H1 (cell line): ENCODE measurements around the gene ZNF471. TPM values are rescaled to one million over a fixed set of nuclear protein-coding genes. Genes with fewer than 3 reads are reported as not detected.

ENCODE experiments used
- CTCF ChIA-PET: fragments of 300-600 bp; sonication (Branson Sonifier 250); formaldehyde crosslinking; loops from one replicate; lab custom pipeline; 2021; ENCODE audit not compliant: partially characterized antibody; lab: Charles Lee
- POLR2A ChIA-PET: fragments of 300-600 bp; sonication (Branson Sonifier 250); formaldehyde crosslinking; loops from one replicate; lab custom pipeline; 2021; ENCODE audit warnings: inconsistent platforms; ENCODE audit not compliant: partially characterized antibody; lab: Charles Lee
- DNase-seq, 2 experiments: peaks; one replicate each; pipeline versions ENCODE4 v3.0.0 to v3.0.0-alpha.2; 2010 to 2022; ENCODE audit warnings: low spot score in 2 of 2, low read depth in 1 of 2, mixed read lengths in 1 of 2
- FAIRE-seq: peaks from 2 replicates; lab custom pipeline; 2011; peaks lifted over from hg19 to GRCh38; lab: Jason Lieb, UNC
- H2AFZ ChIP-seq: 2 replicates; pipeline ENCODE4 v1.8.1; 2012; ENCODE audit warnings: low read length, inconsistent platforms
- H2AK5ac ChIP-seq: 2 replicates; pipeline ENCODE4 v1.6.1; 2013; ENCODE audit warnings: low read depth, low read length
- H2BK120ac ChIP-seq: replicated peaks from 2 replicates; pipeline ENCODE3; 2013; ENCODE audit warnings: low read depth, low read length, inconsistent platforms
- H2BK12ac ChIP-seq: 2 replicates; pipeline ENCODE4 v1.6.1; 2013; ENCODE audit warnings: low read depth, low read length
- H2BK15ac ChIP-seq: 2 replicates; pipeline ENCODE4 v1.6.1; 2013; ENCODE audit warnings: low read length
- H2BK20ac ChIP-seq: 2 replicates; pipeline ENCODE4 v1.6.1; 2013; ENCODE audit warnings: low read length
- H2BK5ac ChIP-seq: 2 replicates; pipeline ENCODE4 v1.6.1; 2013; ENCODE audit warnings: low read depth, low read length
- H3K14ac ChIP-seq: 2 replicates; pipeline ENCODE4 v1.6.1; 2013; ENCODE audit warnings: inconsistent platforms; ENCODE audit not compliant: insufficient read length
- H3K18ac ChIP-seq: 2 replicates; pipeline ENCODE4 v1.6.1; 2013; ENCODE audit warnings: low read length; ENCODE audit errors: extremely low read depth
- H3K23ac ChIP-seq: 2 replicates; pipeline ENCODE4 v1.6.1; 2013; ENCODE audit warnings: inconsistent platforms; ENCODE audit not compliant: insufficient read length
- H3K23me2 ChIP-seq: 2 replicates; pipeline ENCODE4 v1.6.1; 2013; ENCODE audit warnings: low read depth, low read length
- H3K27ac ChIP-seq: 2 replicates; pipeline ENCODE4 v1.6.1; 2011; ENCODE audit warnings: low read depth, low read length, inconsistent platforms
- H3K27me3 ChIP-seq, 4 experiments: replicated peaks in 1 of 4; 1 replicate in 1 of 4; 2 replicates in 3 of 4; pipeline versions ENCODE4 v1.6.1 to v1.8.1; 2011 to 2013; ENCODE audit warnings: low read length in 3 of 4, mild to moderate bottlenecking in 3 of 4, inconsistent platforms in 2 of 4, mixed read lengths in 2 of 4, moderate library complexity in 1 of 4; ENCODE audit not compliant: control insufficient read depth in 3 of 4, insufficient read depth in 3 of 4; ENCODE audit errors: extremely low read depth in 1 of 4
- H3K36me3 ChIP-seq, 4 experiments: 2 replicates each; pipeline versions ENCODE4 v1.6.1 to v1.8.1; 2011 to 2013; ENCODE audit warnings: mild to moderate bottlenecking in 4 of 4, low read length in 3 of 4, moderate library complexity in 2 of 4, control low read depth in 1 of 4, inconsistent platforms in 1 of 4; ENCODE audit not compliant: insufficient read depth in 4 of 4, control insufficient read depth in 2 of 4
- H3K4ac ChIP-seq: replicated peaks from 2 replicates; pipeline ENCODE3; 2013; ENCODE audit warnings: low read length, low read depth, mixed read lengths, inconsistent platforms; ENCODE audit not compliant: insufficient read length
- H3K4me1 ChIP-seq, 4 experiments: replicated peaks in 1 of 4; 1 replicate in 1 of 4; 2 replicates in 3 of 4; pipeline versions ENCODE4 v1.6.1 to v1.8.1; 2011 to 2013; ENCODE audit warnings: low read length in 3 of 4, inconsistent platforms in 2 of 4, mixed read lengths in 1 of 4; ENCODE audit not compliant: insufficient read depth in 4 of 4, control insufficient read depth in 3 of 4
- H3K4me2 ChIP-seq, 2 experiments: 2 replicates each; pipeline versions ENCODE4 v1.6.1 to v1.8.1; 2011 to 2013; ENCODE audit warnings: low read depth in 2 of 2, low read length in 2 of 2, control low read depth in 1 of 2, inconsistent platforms in 1 of 2, mild to moderate bottlenecking in 1 of 2; ENCODE audit not compliant: insufficient read depth in 1 of 2
- H3K4me3 ChIP-seq, 4 experiments: fragments of 200-600, 300-600 bp in 1 of 4; sonication (generic), shearing (Covaris generic), sonication (Bioruptor Twin) in 1 of 4; 2 replicates each; pipeline versions ENCODE4 v1.5.1 to v1.8.1; 2011 to 2016; ENCODE audit warnings: low read length in 4 of 4, low read depth in 3 of 4, control low read depth in 2 of 4, inconsistent platforms in 2 of 4, mild to moderate bottlenecking in 2 of 4, mixed read lengths in 1 of 4, moderate library complexity in 1 of 4; ENCODE audit not compliant: insufficient read depth in 2 of 4; ENCODE audit errors: extremely low read depth in 1 of 4
- H3K56ac ChIP-seq: replicated peaks from 2 replicates; pipeline ENCODE3; 2013; ENCODE audit warnings: low read depth, mild to moderate bottlenecking, mixed read lengths, low read length, inconsistent platforms; ENCODE audit not compliant: insufficient read length
- H3K79me1 ChIP-seq: 2 replicates; pipeline ENCODE4 v1.6.1; 2013; ENCODE audit warnings: low read depth, low read length, control low read depth
- H3K79me2 ChIP-seq, 2 experiments: 2 replicates each; pipeline versions ENCODE4 v1.6.1 to v1.8.1; 2012 to 2013; ENCODE audit warnings: low read length in 2 of 2, mild to moderate bottlenecking in 2 of 2, inconsistent platforms in 1 of 2; ENCODE audit not compliant: insufficient read depth in 2 of 2, control insufficient read depth in 1 of 2
- H3K9ac ChIP-seq, 4 experiments: replicated peaks in 1 of 4; 1 replicate in 1 of 4; 2 replicates in 3 of 4; pipeline versions ENCODE4 v1.6.1 to v1.8.1; 2011 to 2013; ENCODE audit warnings: low read depth in 3 of 4, low read length in 3 of 4, control low read depth in 2 of 4, mild to moderate bottlenecking in 2 of 4, moderate library complexity in 2 of 4, inconsistent platforms in 1 of 4; ENCODE audit errors: extremely low read depth in 1 of 4
- H3K9me3 ChIP-seq, 2 experiments: 2 replicates each; pipeline versions ENCODE4 v1.6.1 to v1.8.1; 2012 to 2013; ENCODE audit warnings: mild to moderate bottlenecking in 2 of 2, moderate library complexity in 2 of 2, control low read depth in 1 of 2, inconsistent platforms in 1 of 2, low read depth in 1 of 2, low read length in 1 of 2, mixed read lengths in 1 of 2; ENCODE audit not compliant: insufficient read depth in 2 of 2
- H4K20me1 ChIP-seq, 2 experiments: replicated peaks in 1 of 2; 2 replicates each; pipeline versions ENCODE3 to v1.8.1; 2011 to 2013; ENCODE audit warnings: inconsistent platforms in 2 of 2, low read length in 2 of 2, mild to moderate bottlenecking in 1 of 2; ENCODE audit not compliant: insufficient read depth in 2 of 2, control insufficient read depth in 1 of 2
- H4K5ac ChIP-seq: 2 replicates; pipeline ENCODE4 v1.6.1; 2013; ENCODE audit warnings: low read length, low read depth, mixed read lengths, inconsistent platforms; ENCODE audit not compliant: insufficient read length
- H4K8ac ChIP-seq: 2 replicates; pipeline ENCODE4 v1.8.0; 2013; ENCODE audit warnings: mild to moderate bottlenecking, moderate library complexity, low read length, inconsistent platforms; ENCODE audit not compliant: insufficient read depth; ENCODE audit errors: extremely low read depth
- H4K91ac ChIP-seq: replicated peaks from 2 replicates; pipeline ENCODE3; 2013; ENCODE audit warnings: low read length, mixed read lengths, inconsistent platforms; ENCODE audit not compliant: insufficient read length
- CBX5 ChIP-seq: fragments of 300-800, 300-1000 bp; sonication (generic); IDR thresholded peaks from 2 replicates; pipeline ENCODE4 v1.7.1; 2016; ENCODE audit warnings: antibody characterized with exemption, low read length, low read depth
- EZH2 ChIP-seq: fragments of 200-600 bp; sonication (generic); IDR thresholded peaks from 2 replicates; pipeline ENCODE4 v1.7.1; 2012; ENCODE audit warnings: low read depth, mild to moderate bottlenecking, moderate library complexity, low read length, inconsistent platforms; ENCODE audit not compliant: severe bottlenecking
- MAFK ChIP-seq: IDR thresholded peaks from 2 replicates; pipeline ENCODE4 v1.6.1; 2012; ENCODE audit warnings: low read depth, mild to moderate bottlenecking, improper control_type of control experiment, low read length
- POLR2A ChIP-seq, 2 experiments: IDR thresholded peaks; 1 replicate in 1 of 2; 2 replicates in 1 of 2; pipeline ENCODE4 v1.6.1; 2011; ENCODE audit warnings: low read depth in 2 of 2, low read length in 2 of 2, mild to moderate bottlenecking in 2 of 2; ENCODE audit errors: control extremely low read depth in 1 of 2
- RBBP5 ChIP-seq: IDR thresholded peaks from 2 replicates; pipeline ENCODE4 v1.7.1; 2012; ENCODE audit warnings: low read depth, mild to moderate bottlenecking, inconsistent platforms, low read length, moderate library complexity, borderline replicate concordance
- SP2 ChIP-seq: IDR thresholded peaks from 2 replicates; pipeline ENCODE4 v1.6.1; 2012; ENCODE audit warnings: mild to moderate bottlenecking, low read length, inconsistent platforms
- TBP ChIP-seq: IDR thresholded peaks from 2 replicates; pipeline ENCODE4 v1.6.1; 2011; ENCODE audit warnings: low read depth, low read length, improper control_type of control experiment
- TCF12 ChIP-seq: IDR thresholded peaks from 2 replicates; pipeline ENCODE4 v1.6.1; 2011; ENCODE audit warnings: low read depth, mild to moderate bottlenecking, low read length
- YY1 ChIP-seq: IDR thresholded peaks from 2 replicates; pipeline ENCODE4 v1.6.1; 2011; ENCODE audit warnings: low read depth, mild to moderate bottlenecking, low read length
- ZNF274 ChIP-seq: IDR thresholded peaks from 2 replicates; pipeline ENCODE4 v1.7.0; 2012; ENCODE audit warnings: low read length, borderline replicate concordance; ENCODE audit errors: extremely low read depth
- WGBS, 2 experiments: shearing (Covaris generic) in 1 of 2; methylation state at CpG; one replicate each; pipeline versions ENCODE4 v1.1.6 to v1.1.7; 2013 to 2015; ENCODE audit warnings: low lambda C conversion rate in 2 of 2, mixed read lengths in 2 of 2, inconsistent platforms in 1 of 2, low coverage in 1 of 2, missing lambda C conversion rate in 1 of 2; ENCODE audit not compliant: insufficient replicate concordance in 2 of 2, insufficient coverage in 1 of 2, insufficient read length in 1 of 2; ENCODE audit errors: extremely low coverage in 1 of 2, missing lambda C conversion rate in 1 of 2; 5-methylcytosine and 5-hydroxymethylcytosine counted together
- polyA plus RNA-seq, 7 experiments: library from polyadenylated mRNA; depleted of rRNA in 3 of 7; stranded (reverse) in 5 of 7; unstranded in 2 of 7; fragments of >200 nt in 5 of 7; fragments of 200-250 nt in 2 of 7; gene quantifications; 1 replicate in 5 of 7; 2 replicates in 1 of 7; 4 replicates in 1 of 7; pipeline versions ENCODE4 v1.2.1 to v1.2.3, GENCODE V29; 2011 to 2013; ENCODE audit warnings: missing spikeins in 2 of 7, mixed read lengths in 2 of 7
- total RNA-seq: library from RNA; stranded (reverse); fragmentation: NEBNext Ultra II Directional; extraction: Animal tissue kit (Norgen Biotek cat#: 25700); gene quantifications from 2 replicates; pipeline ENCODE4 v1.2.1, GENCODE V29; 2021

Gene ZNF471
- total and polyA plus RNA-seq, 2 of the 8 experiments (the other 6 are each of a cell fraction or from before 2014, with no cell fraction given) = 0.73 to 0.74 TPM

GRCh38 chr19:56573914-56574313, 66.3 kb downstream of the ZNF471 start:
- Histone ChIP-seq H3K4me1 (no peaks in the 10 kb centered on the region), H3K27ac (no peak overlapping the region), H3K79me2 (no peaks in the 10 kb centered on the region), H3K79me1 (no peaks in the 10 kb centered on the region), H4K8ac (no peak overlapping the region), H3K4me3 (no peak overlapping the region), H2BK5ac (no peak overlapping the region), H2AK5ac (no peak overlapping the region), H3K23me2 (no peaks in the 10 kb centered on the region), H4K20me1 (no peaks in the 10 kb centered on the region), H2BK12ac (no peak overlapping the region), H4K91ac (no peak overlapping the region), H2BK15ac (no peak overlapping the region), H2BK120ac (no peak overlapping the region), H3K9me3 (peaks cover 83 to 87% of the 10 kb centered on the region in 2 experiments), H3K36me3 (peaks cover 4 to 94% (median 49%) of the 10 kb centered on the region in 4 experiments; a peak in 7 of 8 replicates), H3K27me3 (no peaks in the 10 kb centered on the region), H2BK20ac (no peak overlapping the region), H2AFZ (no peak overlapping the region), H3K14ac (no peak overlapping the region), H3K56ac (no peak overlapping the region), H3K4me2 (no peak overlapping the region), H3K18ac (no peak overlapping the region), H4K5ac (no peak overlapping the region), H3K4ac (no peak overlapping the region), H3K9ac (no peak overlapping the region), H3K23ac (no peak overlapping the region)
- FAIRE-seq (no peak), DNase-seq (no peak)
- TF ChIP-seq RBBP5 = no peak
- TF ChIP-seq CBX5 = no peak
- no peak for TF ChIP-seq EZH2
- TF ChIP-seq TCF12 = no peak
- TF ChIP-seq TBP = no peak
- no peak for TF ChIP-seq ZNF274
- TF ChIP-seq POLR2A (IDR thresholded peaks at IDR 0.05; ENCODE audit: control extremely low read depth in 1 of 2, low read depth in 2 of 2, low read length in 2 of 2) = no peak
- TF ChIP-seq MAFK = no peak
- TF ChIP-seq SP2 = no peak
- no peak for TF ChIP-seq YY1
- 91% methylated on average over 3 of the region's 3 CpGs; no CpG with 5 or more reads in 1 of the 2 experiments for WGBS, 2 experiments
- CTCF ChIA-PET = no interaction called here
- POLR2A ChIA-PET = no interaction called here
